A549 (cell line): ENCODE results near the gene GRIK2.

Experiments
- CTCF ChIP-seq: fragments of >200 bp; sonication (Bioruptor Twin); formaldehyde crosslinking; IDR thresholded peaks from 3 replicates; pipeline ENCODE4 v1.5.1; 2016
- POLR2A ChIP-seq: IDR thresholded peaks from 2 replicates; pipeline ENCODE4 v1.6.1; 2012; ENCODE audit warnings: mild to moderate bottlenecking, low read length

GRCh38 chr6:101443315-101443714 lies 49.8 kb downstream of the GRIK2 start:
- TF ChIP-seq CTCF (no peak), POLR2A (no peak)
